Cardiac fibroblast (primary cell): ENCODE data around the gene CRHR1.

Experiments used
- DNase-seq, 2 donors: peaks; one replicate each; pipeline versions ENCODE4 v3.0.0 to v3.0.0-alpha.2; 2010; ENCODE audit warnings: low read depth in 2 of 2
- H3K4me3 ChIP-seq, 2 donors: replicated peaks in 1 of 2; 1 replicate in 1 of 2; 2 replicates in 1 of 2; pipeline ENCODE4 v1.5.1; 2011; ENCODE audit warnings: low read depth in 2 of 2, low read length in 2 of 2, mild to moderate bottlenecking in 2 of 2, moderate library complexity in 1 of 2
- TF ChIP-seq, protein P1 (sequence below): IDR thresholded peaks from one replicate; pipeline ENCODE4 v1.5.1; 2011; ENCODE audit warnings: low read depth, mild to moderate bottlenecking, low read length, inconsistent platforms

CRHR1 gene

DNA sequence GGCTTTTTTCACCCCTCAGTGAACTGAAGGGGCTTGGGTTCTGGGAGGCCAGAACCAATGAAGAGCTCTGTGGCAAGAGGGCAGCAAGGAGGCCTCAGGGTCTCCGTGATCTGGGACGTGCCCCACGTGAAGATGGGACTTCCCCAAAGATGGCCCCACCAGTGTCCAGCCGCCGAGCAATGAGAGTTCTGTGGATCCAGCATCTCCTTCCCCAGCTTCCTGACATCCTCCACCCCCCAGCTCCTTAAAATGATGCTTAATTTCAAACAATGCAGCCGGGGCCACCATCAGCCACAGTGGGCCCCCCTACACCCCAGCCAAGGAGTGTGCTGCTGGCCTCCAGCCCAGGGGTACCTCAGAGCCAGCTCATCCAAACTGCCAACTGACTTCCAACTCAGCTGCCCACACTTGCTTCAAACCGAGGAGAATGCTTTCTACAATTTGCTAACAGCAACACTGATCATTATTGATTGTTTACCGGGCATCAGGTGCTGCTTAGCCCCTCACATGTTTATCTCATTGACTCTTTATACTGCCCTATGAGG lies 54.7 kb downstream of the CRHR1 start:
- TF ChIP-seq, protein P1, sequence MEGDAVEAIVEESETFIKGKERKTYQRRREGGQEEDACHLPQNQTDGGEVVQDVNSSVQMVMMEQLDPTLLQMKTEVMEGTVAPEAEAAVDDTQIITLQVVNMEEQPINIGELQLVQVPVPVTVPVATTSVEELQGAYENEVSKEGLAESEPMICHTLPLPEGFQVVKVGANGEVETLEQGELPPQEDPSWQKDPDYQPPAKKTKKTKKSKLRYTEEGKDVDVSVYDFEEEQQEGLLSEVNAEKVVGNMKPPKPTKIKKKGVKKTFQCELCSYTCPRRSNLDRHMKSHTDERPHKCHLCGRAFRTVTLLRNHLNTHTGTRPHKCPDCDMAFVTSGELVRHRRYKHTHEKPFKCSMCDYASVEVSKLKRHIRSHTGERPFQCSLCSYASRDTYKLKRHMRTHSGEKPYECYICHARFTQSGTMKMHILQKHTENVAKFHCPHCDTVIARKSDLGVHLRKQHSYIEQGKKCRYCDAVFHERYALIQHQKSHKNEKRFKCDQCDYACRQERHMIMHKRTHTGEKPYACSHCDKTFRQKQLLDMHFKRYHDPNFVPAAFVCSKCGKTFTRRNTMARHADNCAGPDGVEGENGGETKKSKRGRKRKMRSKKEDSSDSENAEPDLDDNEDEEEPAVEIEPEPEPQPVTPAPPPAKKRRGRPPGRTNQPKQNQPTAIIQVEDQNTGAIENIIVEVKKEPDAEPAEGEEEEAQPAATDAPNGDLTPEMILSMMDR = no peak
- H3K4me3 ChIP-seq = no peak overlapping the region
- DNase-seq = no peak

DNA sequence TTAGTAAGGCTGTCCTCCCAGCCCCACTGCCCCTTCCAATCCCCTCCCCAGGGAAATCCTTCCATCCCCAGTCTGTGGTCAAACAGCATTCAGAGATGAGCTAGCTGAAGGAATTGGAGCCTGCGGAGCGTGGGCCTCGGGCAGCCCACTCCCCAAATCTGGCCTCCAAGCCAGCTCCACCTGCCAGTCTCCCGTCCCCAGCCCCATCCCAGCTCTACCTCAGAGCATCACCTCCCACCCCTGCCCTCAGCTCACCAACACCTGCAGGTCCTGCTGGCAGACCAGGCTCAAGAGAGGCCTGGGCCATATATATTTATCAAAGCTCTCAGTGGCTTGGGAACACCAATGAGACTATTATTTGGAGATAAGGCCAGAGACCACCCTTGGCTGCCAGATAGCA lies 55.3 kb downstream of the CRHR1 start:
- no peak for DNase-seq
- no peak overlapping the region for H3K4me3 ChIP-seq
- TF ChIP-seq, protein P1 = no peak

DNA sequence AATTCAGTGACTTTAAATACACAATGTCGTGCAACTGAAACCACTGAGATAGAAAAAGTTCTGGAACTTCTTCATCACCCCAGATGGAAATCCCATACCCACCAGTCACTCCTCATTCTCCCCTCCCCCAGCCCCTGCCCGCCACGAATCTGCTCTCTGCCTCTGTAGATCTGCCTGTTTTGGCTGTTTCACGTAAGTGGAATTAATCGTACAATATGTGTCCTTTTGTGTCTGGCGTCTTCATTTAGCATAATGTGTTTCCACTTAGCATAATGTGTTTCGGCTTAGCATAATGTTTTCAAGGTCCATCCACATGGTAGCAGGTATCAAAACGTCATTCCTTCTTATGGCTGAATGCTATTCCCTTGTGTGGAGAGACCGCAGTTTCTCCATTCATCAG lies 57.1 kb downstream of the CRHR1 start:
- TF ChIP-seq, protein P1 = no peak
- H3K4me3 ChIP-seq = no peak overlapping the region
- no peak for DNase-seq

DNA sequence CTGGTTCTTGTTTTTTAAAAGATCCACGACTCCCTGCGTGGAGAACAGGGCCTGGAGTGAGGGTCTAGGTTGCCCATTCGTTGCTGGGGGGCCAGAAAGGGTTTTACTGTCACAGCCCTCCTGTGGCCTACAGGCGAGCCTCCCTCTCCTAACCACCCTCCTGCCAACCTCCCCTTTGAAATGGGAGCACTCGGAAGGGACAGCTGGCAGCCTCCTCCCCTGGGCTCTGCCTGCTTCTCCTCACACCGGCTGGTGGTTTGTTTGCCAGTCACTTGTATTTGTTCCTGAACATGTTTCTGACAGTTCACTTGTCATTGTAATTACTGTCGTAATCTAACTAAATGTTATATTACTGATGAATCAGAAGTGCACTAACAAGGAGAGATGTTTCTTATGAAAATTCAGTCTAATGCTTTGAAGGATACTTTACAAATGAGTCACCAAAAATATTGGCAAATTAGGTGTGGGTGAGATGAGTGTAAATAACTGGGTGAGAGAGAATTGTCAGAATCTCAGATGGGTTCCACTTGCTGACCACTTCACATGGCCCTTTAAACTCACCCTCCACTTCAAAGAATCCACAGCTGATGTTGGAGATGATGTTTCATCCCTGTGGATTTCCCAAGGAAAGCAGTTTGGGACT lies 57.9 kb downstream of the CRHR1 start:
- no peak overlapping the region for H3K4me3 ChIP-seq
- DNase-seq = no peak
- TF ChIP-seq, protein P1 = no peak

DNA sequence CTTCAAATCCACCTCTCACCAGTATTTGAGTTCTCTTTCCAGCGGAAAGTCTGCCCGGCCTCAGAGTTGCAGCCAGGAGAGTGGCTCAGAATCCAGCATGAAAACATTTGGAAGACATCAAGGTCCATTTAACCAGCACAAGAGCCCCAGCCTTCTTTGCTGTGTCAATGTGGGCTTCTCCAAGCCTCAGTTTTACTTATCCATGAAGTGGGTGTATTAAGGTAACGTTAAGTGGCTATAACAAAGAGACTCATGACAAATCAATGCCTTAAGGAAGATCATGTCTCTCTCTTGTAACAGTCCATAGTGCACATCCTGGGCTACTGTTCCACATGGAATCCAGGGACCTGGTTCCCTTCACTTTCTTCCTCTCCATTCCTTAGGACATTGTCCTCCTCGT lies 59.6 kb downstream of the CRHR1 start:
- TF ChIP-seq, protein P1 = no peak
- no peak for DNase-seq
- no peak overlapping the region for H3K4me3 ChIP-seq

DNA sequence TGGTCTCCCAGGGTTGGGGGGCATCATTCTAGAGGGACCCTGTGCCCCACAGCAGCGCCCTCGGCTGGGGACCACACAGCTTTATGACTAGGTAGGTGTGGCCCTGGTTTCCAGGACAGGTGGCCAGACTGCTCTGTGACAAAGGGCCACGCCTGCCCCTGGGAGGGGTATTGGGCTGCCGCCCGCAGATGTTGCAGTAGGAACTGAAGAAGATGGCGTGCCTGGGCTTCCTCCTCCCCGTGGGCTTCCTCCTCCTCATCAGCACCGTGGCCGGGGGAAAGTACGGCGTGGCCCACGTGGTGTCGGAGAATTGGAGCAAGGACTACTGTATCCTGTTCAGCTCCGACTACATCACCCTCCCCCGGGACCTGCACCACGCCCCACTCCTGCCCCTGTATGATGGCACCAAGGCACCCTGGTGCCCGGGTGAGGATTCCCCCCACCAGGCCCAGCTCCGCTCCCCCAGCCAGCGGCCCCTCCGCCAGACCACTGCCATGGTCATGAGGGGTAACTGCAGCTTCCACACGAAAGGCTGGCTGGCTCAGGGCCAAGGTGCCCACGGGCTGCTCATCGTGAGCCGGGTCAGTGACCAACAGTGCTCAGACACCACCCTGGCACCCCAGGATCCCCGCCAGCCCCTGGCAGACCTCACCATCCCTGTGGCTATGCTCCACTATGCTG lies 60.7 kb downstream of the CRHR1 start, which contains the start of gene SPPL2C:
Gene SPPL2C (plus strand): TSS at position 187 of the 681 bp plus-strand sequence. CDS start 26 bp downstream, at position 213.
- TF ChIP-seq, protein P1 = no peak
- DNase-seq = no peak
- no peak within 1 kb of the TSS for H3K4me3 ChIP-seq
